Fibroblast of lung (primary cell): ENCODE measurements around the gene SPEG. TPM values are rescaled to one million over a fixed set of nuclear protein-coding genes. Genes with fewer than 3 reads are reported as not detected.

Experiments
- DNase-seq, 2 donors: peaks; one replicate each; pipeline versions ENCODE4 v3.0.0 to v3.0.0-alpha.2; 2010; ENCODE audit warnings: low read depth in 2 of 2
- H2AFZ ChIP-seq: 2 replicates; pipeline ENCODE4 v1.5.1; 2012; ENCODE audit warnings: low read length, control low read depth, inconsistent platforms
- H3K27ac ChIP-seq: 2 replicates; pipeline ENCODE4 v1.5.1; 2011; ENCODE audit warnings: low read length, control low read depth; ENCODE audit not compliant: insufficient read depth
- H3K27me3 ChIP-seq: 2 replicates; pipeline ENCODE4 v1.5.1; 2011; ENCODE audit warnings: mild to moderate bottlenecking, low read length; ENCODE audit not compliant: control insufficient read depth, insufficient read depth
- H3K36me3 ChIP-seq: 2 replicates; pipeline ENCODE4 v1.5.1; 2011; ENCODE audit warnings: low read length; ENCODE audit not compliant: control insufficient read depth, insufficient read depth
- H3K4me1 ChIP-seq: 2 replicates; pipeline ENCODE4 v1.5.1; 2011; ENCODE audit warnings: low read length; ENCODE audit not compliant: control insufficient read depth, insufficient read depth; ENCODE audit errors: extremely low read depth
- H3K4me2 ChIP-seq: 2 replicates; pipeline ENCODE4 v1.5.1; 2011; ENCODE audit warnings: low read length, control low read depth; ENCODE audit not compliant: insufficient read depth; ENCODE audit errors: extremely low read depth
- H3K4me3 ChIP-seq, 4 experiments: fragments of 200-600 bp in 1 of 4; sonication (generic) in 1 of 4; replicated peaks in 1 of 4; 2 replicates each; pipeline ENCODE4 v1.5.1; 2011 to 2016; ENCODE audit warnings: low read length in 4 of 4, low read depth in 3 of 4, mild to moderate bottlenecking in 3 of 4, control low read depth in 2 of 4, inconsistent platforms in 1 of 4, mixed read lengths in 1 of 4; ENCODE audit not compliant: insufficient read depth in 1 of 4; ENCODE audit errors: control extremely low read depth in 1 of 4
- H3K79me2 ChIP-seq: 2 replicates; pipeline ENCODE4 v1.5.1; 2012; ENCODE audit warnings: mild to moderate bottlenecking, low read length, inconsistent platforms; ENCODE audit not compliant: control insufficient read depth, insufficient read depth
- H3K9ac ChIP-seq: 2 replicates; pipeline ENCODE4 v1.5.1; 2011; ENCODE audit warnings: mild to moderate bottlenecking, low read length, control low read depth; ENCODE audit not compliant: insufficient read depth
- H3K9me3 ChIP-seq: 2 replicates; pipeline ENCODE4 v1.5.1; 2012; ENCODE audit warnings: low read depth, low read length; ENCODE audit not compliant: control insufficient read depth, insufficient read depth
- H4K20me1 ChIP-seq: 2 replicates; pipeline ENCODE4 v1.5.1; 2011; ENCODE audit warnings: low read length; ENCODE audit not compliant: control insufficient read depth, insufficient read depth; ENCODE audit errors: extremely low read depth
- CTCF ChIP-seq, 2 donors: IDR thresholded peaks in 1 of 2; conservative IDR thresholded peaks in 1 of 2; 1 replicate in 1 of 2; 2 replicates in 1 of 2; pipeline ENCODE4 v1.5.1; 2011 to 2012; ENCODE audit warnings: low read length in 2 of 2, control low read depth in 1 of 2, inconsistent platforms in 1 of 2, low read depth in 1 of 2, mild to moderate bottlenecking in 1 of 2
- EZH2 ChIP-seq: IDR thresholded peaks from 2 replicates; pipeline ENCODE4 v1.5.1; 2012; ENCODE audit warnings: low read length, control low read depth, mild to moderate bottlenecking; ENCODE audit errors: missing control alignments
- polyA plus RNA-seq, 2 donors: library from polyadenylated mRNA; depleted of rRNA in 1 of 2; stranded (reverse) in 1 of 2; unstranded in 1 of 2; fragments of >200 nt; gene quantifications; 2 replicates each; pipeline ENCODE4 v1.2.1, GENCODE V29; 2011 to 2012; ENCODE audit warnings: missing spikeins in 1 of 2
- total RNA-seq: library from RNA; depleted of rRNA; stranded (reverse); fragments of >200 nt; gene quantifications from 2 replicates; pipeline ENCODE4 v1.2.1, GENCODE V29; 2014

Gene SPEG
- total and polyA plus RNA-seq, 2 donors (not counting 1 experiment from before 2014, with no cell fraction given) = 9.5 to 20.1 TPM

GRCh38 chr2:219453671-219454590 lies 19.3 kb downstream of the SPEG start:
- H3K27ac ChIP-seq = peak overlapping the region; percentile 60
- no peak overlapping the region for H3K4me3 ChIP-seq
- no peaks in the 10 kb centered on the region for H3K36me3 ChIP-seq

DNA sequence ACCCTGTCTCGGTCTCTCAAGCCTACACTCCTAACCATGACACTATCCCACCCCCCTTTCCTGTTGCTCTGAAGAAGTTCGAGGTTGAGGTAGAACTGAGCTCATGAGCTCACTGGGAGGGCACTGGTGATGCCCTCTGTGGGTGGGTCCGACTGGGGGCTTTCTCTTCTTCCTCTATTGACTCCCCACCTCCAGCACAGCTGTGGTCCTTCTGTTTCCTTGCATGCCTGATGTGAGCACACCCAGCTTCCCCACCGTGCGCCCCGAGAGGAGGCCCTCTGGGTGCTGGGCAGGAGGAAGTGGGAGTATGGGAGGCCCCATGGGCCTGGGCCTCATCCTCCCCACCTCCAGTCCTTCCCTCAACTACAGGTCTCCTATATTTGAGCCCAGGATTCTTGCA lies 20.9 kb downstream of the SPEG start:
- no peaks in the 10 kb centered on the region for H3K36me3 ChIP-seq
- H3K4me1 ChIP-seq = peaks cover 31% of the 10 kb centered on the region
- H3K4me2 ChIP-seq = no peak overlapping the region
- TF ChIP-seq EZH2 (no peak), CTCF (conservative IDR thresholded peaks at IDR 0.05 in 1 of 2, IDR thresholded peaks at IDR 0.05 in 1 of 2; ENCODE audit: low read depth in 1 of 2, low read length in 2 of 2) (no peak)
- H4K20me1 ChIP-seq = no peaks in the 10 kb centered on the region
- H3K9me3 ChIP-seq = no peaks in the 10 kb centered on the region
- H2AFZ ChIP-seq = no peak overlapping the region
- H3K27ac ChIP-seq = no peak overlapping the region
- no peaks in the 10 kb centered on the region for H3K79me2 ChIP-seq
- no peak for DNase-seq
- H3K9ac ChIP-seq = no peak overlapping the region
- H3K4me3 ChIP-seq = no peak overlapping the region
- no peaks in the 10 kb centered on the region for H3K27me3 ChIP-seq

More at GRCh38 chr2:219453671-219454590, 19.3 kb downstream of the SPEG start:
- no peak for TF ChIP-seq CTCF (conservative IDR thresholded peaks at IDR 0.05 in 1 of 2, IDR thresholded peaks at IDR 0.05 in 1 of 2; ENCODE audit: low read depth in 1 of 2, low read length in 2 of 2)
- no peak for TF ChIP-seq EZH2
- peak; percentile 94 to 98 for DNase-seq
- no peak overlapping the region for H3K9ac ChIP-seq
- no peaks in the 10 kb centered on the region for H4K20me1 ChIP-seq
- no peaks in the 10 kb centered on the region for H3K9me3 ChIP-seq
- H3K27me3 ChIP-seq = no peaks in the 10 kb centered on the region
- H3K79me2 ChIP-seq = no peaks in the 10 kb centered on the region
- H2AFZ ChIP-seq = no peak overlapping the region
- peaks cover 21% of the 10 kb centered on the region for H3K4me1 ChIP-seq
- peak overlapping the region; percentile 20 for H3K4me2 ChIP-seq

- TF ChIP-seq EZH2 (no peak), CTCF (conservative IDR thresholded peaks at IDR 0.05 in 1 of 2, IDR thresholded peaks at IDR 0.05 in 1 of 2; ENCODE audit: low read depth in 1 of 2, low read length in 2 of 2) (no peak)
- Histone ChIP-seq H2AFZ (no peak overlapping the region), H3K9ac (no peak overlapping the region), H4K20me1 (no peaks in the 10 kb centered on the region), H3K4me2 (no peak overlapping the region), H3K9me3 (no peaks in the 10 kb centered on the region), H3K4me1 (peaks cover 21% of the 10 kb centered on the region), H3K79me2 (no peaks in the 10 kb centered on the region), H3K27me3 (no peaks in the 10 kb centered on the region), H3K27ac (no peak overlapping the region), H3K36me3 (no peaks in the 10 kb centered on the region), H3K4me3 (no peak overlapping the region)
- no peak for DNase-seq
Measured at GRCh38 chr2:219457784-219458369, 23.2 kb downstream of the SPEG start.
